ENCODE measurements around the gene JMJD6.

The JMJD6 gene

DNA sequence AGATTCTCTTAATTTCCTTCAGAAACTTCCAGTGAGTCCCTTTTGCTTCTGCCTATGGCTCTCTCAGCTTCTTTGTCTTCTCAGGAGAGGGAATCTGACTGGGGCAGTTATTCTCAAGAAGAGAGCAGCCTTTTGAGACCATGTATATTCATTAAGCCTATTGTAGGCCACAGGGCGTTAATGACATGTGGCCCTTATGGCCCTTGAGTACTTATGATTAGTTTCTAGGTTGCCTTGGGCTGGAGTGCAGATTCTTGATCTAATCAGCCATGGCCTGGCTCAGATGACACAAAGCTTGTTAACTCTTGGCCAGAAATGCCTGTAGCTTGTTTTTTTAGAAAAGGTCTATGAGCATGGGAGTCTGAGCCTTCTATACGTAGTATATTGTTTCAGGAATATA, 28.9 kb upstream of the JMJD6 start:
- H3K27me3 Mint-ChIP-seq (ENCODE audit: low read depth, poor library complexity) = no peaks in the 10 kb centered on the region
- TF ChIP-seq, protein P1, sequence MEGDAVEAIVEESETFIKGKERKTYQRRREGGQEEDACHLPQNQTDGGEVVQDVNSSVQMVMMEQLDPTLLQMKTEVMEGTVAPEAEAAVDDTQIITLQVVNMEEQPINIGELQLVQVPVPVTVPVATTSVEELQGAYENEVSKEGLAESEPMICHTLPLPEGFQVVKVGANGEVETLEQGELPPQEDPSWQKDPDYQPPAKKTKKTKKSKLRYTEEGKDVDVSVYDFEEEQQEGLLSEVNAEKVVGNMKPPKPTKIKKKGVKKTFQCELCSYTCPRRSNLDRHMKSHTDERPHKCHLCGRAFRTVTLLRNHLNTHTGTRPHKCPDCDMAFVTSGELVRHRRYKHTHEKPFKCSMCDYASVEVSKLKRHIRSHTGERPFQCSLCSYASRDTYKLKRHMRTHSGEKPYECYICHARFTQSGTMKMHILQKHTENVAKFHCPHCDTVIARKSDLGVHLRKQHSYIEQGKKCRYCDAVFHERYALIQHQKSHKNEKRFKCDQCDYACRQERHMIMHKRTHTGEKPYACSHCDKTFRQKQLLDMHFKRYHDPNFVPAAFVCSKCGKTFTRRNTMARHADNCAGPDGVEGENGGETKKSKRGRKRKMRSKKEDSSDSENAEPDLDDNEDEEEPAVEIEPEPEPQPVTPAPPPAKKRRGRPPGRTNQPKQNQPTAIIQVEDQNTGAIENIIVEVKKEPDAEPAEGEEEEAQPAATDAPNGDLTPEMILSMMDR (IDR thresholded peaks at IDR 0.05) = no peak
- no peak for DNase-seq
- no peak overlapping the region for H3K4me3 Mint-ChIP-seq
- peaks cover 7% of the 10 kb centered on the region for H3K9me3 Mint-ChIP-seq
- H3K36me3 Mint-ChIP-seq (ENCODE audit: low read depth) = peaks cover 51% of the 10 kb centered on the region
- no peaks in the 10 kb centered on the region for H3K4me1 Mint-ChIP-seq
- H3K27ac Mint-ChIP-seq = no peak overlapping the region

DNA sequence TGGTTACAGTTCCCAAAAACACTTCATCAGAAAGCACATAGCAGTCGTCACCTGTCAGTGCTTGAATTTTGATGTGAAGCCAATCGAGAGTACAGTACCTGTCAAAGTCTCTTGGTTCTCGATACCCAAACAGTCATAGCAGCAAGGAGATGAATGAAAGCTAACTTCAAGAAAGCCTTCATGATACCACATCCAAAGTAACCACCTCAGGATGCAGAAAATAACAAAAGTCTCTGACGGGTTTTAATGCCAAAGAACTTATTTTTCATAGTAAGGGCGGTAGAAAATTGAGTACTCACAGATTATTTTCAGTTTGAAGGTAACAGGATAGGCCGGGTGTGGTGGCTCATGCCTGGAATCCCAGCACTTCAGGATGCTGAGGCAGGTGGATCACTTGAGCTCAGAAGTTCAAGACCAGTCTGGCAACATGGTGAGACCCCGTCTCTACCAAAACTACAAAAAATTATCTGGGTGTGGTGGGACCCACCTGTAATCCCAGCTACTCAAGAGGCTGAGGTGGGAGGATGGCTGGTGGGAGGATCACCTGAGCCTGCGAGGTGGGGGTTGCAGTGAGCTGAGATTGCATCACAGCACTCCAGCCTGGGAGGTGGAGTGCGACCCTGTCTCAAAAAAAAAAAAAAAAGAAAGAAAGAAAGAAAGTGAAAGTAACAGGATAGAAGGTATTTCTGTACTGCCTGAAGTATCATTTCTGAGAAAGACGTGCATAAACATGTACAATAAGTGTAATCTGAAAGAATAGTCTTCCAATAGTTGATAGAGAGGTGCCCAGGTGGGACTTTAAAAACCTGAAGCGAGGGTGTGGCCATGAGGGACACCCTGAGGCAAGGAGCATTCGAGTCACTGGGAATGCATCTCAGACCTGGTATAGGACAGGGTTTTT, 26.9 kb upstream of the JMJD6 start:
- peaks cover 60% of the 10 kb centered on the region for H3K36me3 Mint-ChIP-seq (ENCODE audit: low read depth)
- H3K9me3 Mint-ChIP-seq = peaks cover 4% of the 10 kb centered on the region
- no peaks in the 10 kb centered on the region for H3K4me1 Mint-ChIP-seq
- no peak overlapping the region for H3K27ac Mint-ChIP-seq
- TF ChIP-seq, protein P1 (IDR thresholded peaks at IDR 0.05) = no peak
- no peaks in the 10 kb centered on the region for H3K27me3 Mint-ChIP-seq (ENCODE audit: low read depth, poor library complexity)
- DNase-seq = no peak
- H3K4me3 Mint-ChIP-seq = no peak overlapping the region

DNA sequence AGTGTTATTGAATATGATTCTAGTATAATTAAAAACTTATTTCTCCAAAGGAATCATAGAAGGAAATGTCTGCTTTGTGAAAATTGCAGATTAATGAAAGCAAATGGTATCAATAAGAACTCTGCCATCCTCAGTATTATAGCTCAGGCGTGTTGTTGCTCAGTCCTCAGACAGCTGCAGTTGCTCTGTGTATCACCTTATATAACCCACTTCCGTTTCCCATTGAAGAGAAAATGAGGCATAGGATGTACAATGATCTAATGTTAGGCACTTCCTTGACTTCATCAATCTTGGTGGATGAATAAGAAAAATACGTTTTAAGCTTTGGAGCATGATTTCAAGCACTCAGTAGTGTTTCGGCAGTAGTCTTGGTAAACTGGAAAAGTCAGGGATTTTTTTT, 25.6 kb upstream of the JMJD6 start:
- Mint-ChIP-seq H3K9me3 (peaks cover 4% of the 10 kb centered on the region), H3K36me3 (ENCODE audit: low read depth) (peaks cover 58% of the 10 kb centered on the region), H3K27me3 (ENCODE audit: low read depth, poor library complexity) (no peaks in the 10 kb centered on the region), H3K27ac (no peak overlapping the region), H3K4me3 (no peak overlapping the region), H3K4me1 (no peaks in the 10 kb centered on the region)
- DNase-seq = no peak
- TF ChIP-seq, protein P1 (IDR thresholded peaks at IDR 0.05) = no peak

DNA sequence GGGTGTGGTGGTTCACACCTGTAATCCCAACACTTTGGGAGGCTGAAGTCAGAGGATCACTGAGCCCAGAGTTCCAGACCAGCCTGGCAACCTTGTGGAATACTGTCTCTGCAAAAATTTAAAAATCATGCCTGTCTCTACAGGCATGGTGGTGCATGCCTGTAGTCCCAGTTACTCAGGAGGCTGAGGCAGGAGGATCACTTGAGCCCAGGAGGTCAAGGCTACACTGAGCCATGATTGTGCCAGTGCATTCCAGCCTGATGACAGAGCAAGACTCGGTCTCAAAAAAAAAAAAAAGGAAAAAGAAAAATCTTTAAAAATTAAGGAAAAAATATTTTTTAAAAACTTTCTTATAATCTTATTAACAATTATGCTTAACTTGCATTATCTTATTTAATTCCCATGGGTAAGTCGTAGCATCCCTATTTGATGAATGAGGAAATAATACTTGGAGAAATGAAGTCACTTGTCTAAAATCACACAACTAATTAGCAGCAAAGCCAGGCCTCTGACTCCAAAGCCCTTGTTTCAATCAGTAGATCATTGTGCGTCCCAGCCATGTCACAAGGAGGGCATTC, 25.1 kb upstream of the JMJD6 start:
- no peak overlapping the region for H3K27ac Mint-ChIP-seq
- H3K36me3 Mint-ChIP-seq (ENCODE audit: low read depth) = peaks cover 58% of the 10 kb centered on the region
- peaks cover 9% of the 10 kb centered on the region for H3K9me3 Mint-ChIP-seq
- H3K27me3 Mint-ChIP-seq (ENCODE audit: low read depth, poor library complexity) = no peaks in the 10 kb centered on the region
- DNase-seq = no peak
- TF ChIP-seq, protein P1 (IDR thresholded peaks at IDR 0.05) = no peak
- no peak overlapping the region for H3K4me3 Mint-ChIP-seq
- H3K4me1 Mint-ChIP-seq = no peaks in the 10 kb centered on the region

DNA sequence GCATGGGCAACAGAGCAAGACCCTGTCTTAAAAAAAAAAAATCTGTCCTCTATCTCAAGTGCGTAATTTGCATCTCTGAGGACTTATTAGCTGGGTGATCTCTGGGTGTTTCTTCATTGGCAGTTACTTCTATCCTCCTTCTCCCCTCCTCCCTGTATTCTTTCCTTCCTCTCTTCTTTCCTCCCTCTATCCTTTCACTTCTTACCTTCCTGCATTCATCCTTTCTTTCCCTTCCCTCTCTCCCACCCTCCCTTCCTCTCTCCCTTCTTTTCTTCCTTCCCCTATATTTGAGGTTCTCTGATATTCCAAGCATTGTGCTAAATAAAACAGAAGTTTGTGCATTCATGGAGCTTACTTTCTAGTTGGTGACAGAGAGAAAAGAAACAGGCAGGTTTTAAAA, 22.3 kb upstream of the JMJD6 start:
- TF ChIP-seq, protein P1 (IDR thresholded peaks at IDR 0.05) = no peak
- no peak overlapping the region for H3K27ac Mint-ChIP-seq
- H3K27me3 Mint-ChIP-seq (ENCODE audit: low read depth, poor library complexity) = peaks cover 2% of the 10 kb centered on the region
- DNase-seq = no peak
- peaks cover 20% of the 10 kb centered on the region for H3K9me3 Mint-ChIP-seq
- H3K36me3 Mint-ChIP-seq (ENCODE audit: low read depth) = peaks cover 82% of the 10 kb centered on the region
- H3K4me1 Mint-ChIP-seq = no peaks in the 10 kb centered on the region
- no peak overlapping the region for H3K4me3 Mint-ChIP-seq

All from nephron progenitor cell (in vitro differentiated cells).